GM12878 (cell line): ENCODE measurements around the gene TNFAIP8L3.

Experiments used
- MYC ChIP-seq: IDR thresholded peaks from 2 replicates; pipeline ENCODE4 v1.6.1; 2011; ENCODE audit warnings: mild to moderate bottlenecking, low read length, moderate library complexity, inconsistent platforms; ENCODE audit not compliant: insufficient read depth, insufficient replicate concordance, insufficient read length, severe bottlenecking
- POLR2AphosphoS5 ChIP-seq: IDR thresholded peaks from 2 replicates; pipeline ENCODE4 v1.6.1; 2011; ENCODE audit warnings: mild to moderate bottlenecking, low read length, inconsistent platforms
- USF2 ChIP-seq: IDR thresholded peaks from 2 replicates; pipeline ENCODE4 v1.6.1; 2011; ENCODE audit warnings: low read depth, low read length, improper control_type of control experiment, borderline replicate concordance
- ZBTB40 ChIP-seq: fragments of 450-650 bp; IDR thresholded peaks from 2 replicates; pipeline ENCODE4 v1.6.1; 2016; ENCODE audit warnings: mild to moderate bottlenecking, moderate library complexity, borderline replicate concordance
- TF ChIP-seq, protein P1 (sequence below), 3 experiments: IDR thresholded peaks in 2 of 3; conservative IDR thresholded peaks in 1 of 3; 2 replicates each; pipeline ENCODE4 v1.5.1; 2011; ENCODE audit warnings: low read depth in 3 of 3, low read length in 3 of 3, mild to moderate bottlenecking in 3 of 3, control low read depth in 2 of 3, moderate library complexity in 2 of 3, inconsistent platforms in 1 of 3, mixed read lengths in 1 of 3; ENCODE audit not compliant: control insufficient read depth in 2 of 3, insufficient read depth in 1 of 3; ENCODE audit errors: extremely low read depth in 1 of 3

DNA sequence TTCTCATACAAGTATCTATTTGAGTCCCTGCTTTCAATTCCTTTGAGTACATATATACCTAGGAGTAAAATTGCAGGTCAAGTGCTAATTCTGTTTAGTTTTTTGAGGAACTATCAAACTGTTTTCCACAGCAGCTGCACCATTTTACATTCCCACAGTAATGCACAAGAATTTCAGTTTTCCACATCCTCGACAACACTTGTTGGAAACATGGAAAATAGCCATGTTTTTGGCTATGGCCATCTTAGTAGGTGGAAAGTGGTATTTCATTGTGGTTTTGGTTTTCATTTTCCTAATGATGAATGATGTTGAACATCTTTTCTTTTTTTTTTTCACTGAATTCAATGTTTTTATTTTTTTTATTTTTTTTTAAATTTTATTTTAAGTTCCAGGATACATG, 44.4 kb upstream of the TNFAIP8L3 start:
- no peak for TF ChIP-seq POLR2AphosphoS5
- TF ChIP-seq, protein P1, sequence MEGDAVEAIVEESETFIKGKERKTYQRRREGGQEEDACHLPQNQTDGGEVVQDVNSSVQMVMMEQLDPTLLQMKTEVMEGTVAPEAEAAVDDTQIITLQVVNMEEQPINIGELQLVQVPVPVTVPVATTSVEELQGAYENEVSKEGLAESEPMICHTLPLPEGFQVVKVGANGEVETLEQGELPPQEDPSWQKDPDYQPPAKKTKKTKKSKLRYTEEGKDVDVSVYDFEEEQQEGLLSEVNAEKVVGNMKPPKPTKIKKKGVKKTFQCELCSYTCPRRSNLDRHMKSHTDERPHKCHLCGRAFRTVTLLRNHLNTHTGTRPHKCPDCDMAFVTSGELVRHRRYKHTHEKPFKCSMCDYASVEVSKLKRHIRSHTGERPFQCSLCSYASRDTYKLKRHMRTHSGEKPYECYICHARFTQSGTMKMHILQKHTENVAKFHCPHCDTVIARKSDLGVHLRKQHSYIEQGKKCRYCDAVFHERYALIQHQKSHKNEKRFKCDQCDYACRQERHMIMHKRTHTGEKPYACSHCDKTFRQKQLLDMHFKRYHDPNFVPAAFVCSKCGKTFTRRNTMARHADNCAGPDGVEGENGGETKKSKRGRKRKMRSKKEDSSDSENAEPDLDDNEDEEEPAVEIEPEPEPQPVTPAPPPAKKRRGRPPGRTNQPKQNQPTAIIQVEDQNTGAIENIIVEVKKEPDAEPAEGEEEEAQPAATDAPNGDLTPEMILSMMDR (IDR thresholded peaks at IDR 0.05 in 2 of 3, conservative IDR thresholded peaks at IDR 0.05 in 1 of 3; ENCODE audit: control insufficient read depth in 2 of 3, extremely low read depth in 1 of 3, insufficient read depth in 1 of 3, low read depth in 3 of 3, low read length in 3 of 3) = no peak
- no peak for TF ChIP-seq ZBTB40
- no peak for TF ChIP-seq USF2
- no peak for TF ChIP-seq MYC
